Activated gamma-delta T cell treated with anti-CD3 and anti-CD28 coated beads, Interleukin-2, amount 50 U/mL, for 16 hours (primary cell): Measurements from ENCODE around the gene BRD3.

Experiments used
- DNase-seq: peaks from one replicate; pipeline ENCODE4 v3.0.0-alpha.2; 2020; ENCODE audit warnings: low read depth

Gene BRD3

GRCh38 chr9:134039386-134040175, 28.2 kb downstream of the BRD3 start:
- DNase-seq, result no peak

GRCh38 chr9:134037641-134038040, 30.2 kb downstream of the BRD3 start:
- no peak for DNase-seq

- DNase-seq, result no peak
Measured at GRCh38 chr9:134036130-134036529, 31.7 kb downstream of the BRD3 start.

GRCh38 chr9:134035041-134036039, 32.5 kb downstream of the BRD3 start:
- DNase-seq, result no peak

GRCh38 chr9:134034215-134035040, 33.4 kb downstream of the BRD3 start:
- DNase-seq, result no peak

- DNase-seq, result no peak
Measured at GRCh38 chr9:134033516-134034214, 34.2 kb downstream of the BRD3 start.

- DNase-seq, result no peak
Measured at GRCh38 chr9:134032456-134033222, 35.2 kb downstream of the BRD3 start.

- DNase-seq, result no peak
Measured at GRCh38 chr9:134031783-134032182, 36.0 kb downstream of the BRD3 start.

GRCh38 chr9:134030821-134031470, 36.9 kb downstream of the BRD3 start:
- DNase-seq, result no peak

- no peak for DNase-seq
Measured at GRCh38 chr9:134029248-134030226, 38.3 kb downstream of the BRD3 start.

GRCh38 chr9:134028575-134029247, 39.1 kb downstream of the BRD3 start:
- no peak for DNase-seq

GRCh38 chr9:134028076-134028475, 39.8 kb downstream of the BRD3 start:
- DNase-seq, result no peak

GRCh38 chr9:134027561-134027960, 40.3 kb downstream of the BRD3 start:
- no peak for DNase-seq

GRCh38 chr9:134026981-134027380, 40.8 kb downstream of the BRD3 start:
- DNase-seq, result no peak

- no peak for DNase-seq
Measured at GRCh38 chr9:134026581-134026980, 41.2 kb downstream of the BRD3 start.

GRCh38 chr9:134025606-134026541, 42.0 kb downstream of the BRD3 start:
- DNase-seq, result no peak
